ENCODE measurements around the gene WDR93. TPM values are rescaled to one million over a fixed set of nuclear protein-coding genes. Genes with fewer than 3 reads are reported as not detected.
A peak's percentile ranks its signal among the peaks of the same experiment; 100 is the strongest.

The WDR93 gene
- total and polyA plus RNA-seq, 2 donors from 2014 or later: 1.2 to 2.5 TPM

GRCh38 chr15:89790661-89791060, 100.0 kb downstream of the WDR93 start:
- H3K9me3 ChIP-seq (ENCODE audit: control insufficient read depth in 2 of 3, insufficient read depth in 1 of 3, low read length in 3 of 3): no peaks in the 10 kb centered on the region
- no peak overlapping the region for H3K27ac ChIP-seq (ENCODE audit: low read depth in 2 of 2, low read length in 2 of 2)
- peaks cover 0 to 27% (median 2%) of the 10 kb centered on the region in 3 donors for H3K36me3 ChIP-seq (ENCODE audit: control insufficient read depth in 2 of 3, insufficient read depth in 3 of 3, low read length in 3 of 3)
- no peaks in the 10 kb centered on the region for H3K27me3 ChIP-seq (ENCODE audit: control insufficient read depth, insufficient read depth, low read length)
- H3K4me1 ChIP-seq (ENCODE audit: control insufficient read depth in 2 of 3, insufficient read depth in 2 of 3, low read depth in 1 of 3, low read length in 3 of 3): peaks cover 0 to 4% (median 3%) of the 10 kb centered on the region in 3 donors
- FAIRE-seq (no peak), DNase-seq (peak in 2 of 5 donors; percentile 34 to 57)
- TF ChIP-seq CTCF (IDR thresholded peaks at IDR 0.05; ENCODE audit: borderline replicate concordance, extremely low read depth, insufficient read depth): no peak
- intact Hi-C loops (cut with DNase I): no loop called here
- H3K4me3 ChIP-seq (ENCODE audit: low read length in 3 of 3): no peak overlapping the region
- no peak overlapping the region for H3K9ac ChIP-seq (ENCODE audit: low read length in 3 of 3)

- intact Hi-C loops (cut with DNase I): no loop called here
- Histone ChIP-seq H3K9me3 (ENCODE audit: control insufficient read depth in 2 of 3, insufficient read depth in 1 of 3, low read length in 3 of 3) (no peaks in the 10 kb centered on the region), H3K4me1 (ENCODE audit: control insufficient read depth in 2 of 3, insufficient read depth in 2 of 3, low read depth in 1 of 3, low read length in 3 of 3) (peaks cover 0 to 4% (median 3%) of the 10 kb centered on the region in 3 donors), H3K27me3 (ENCODE audit: control insufficient read depth, insufficient read depth, low read length) (no peaks in the 10 kb centered on the region), H3K36me3 (ENCODE audit: control insufficient read depth in 2 of 3, insufficient read depth in 3 of 3, low read length in 3 of 3) (peaks cover 0 to 30% (median 2%) of the 10 kb centered on the region in 3 donors), H3K9ac (ENCODE audit: low read length in 3 of 3) (no peak overlapping the region), H3K27ac (ENCODE audit: low read depth in 2 of 2, low read length in 2 of 2) (no peak overlapping the region), H3K4me3 (ENCODE audit: low read length in 3 of 3) (no peak overlapping the region)
- TF ChIP-seq CTCF (IDR thresholded peaks at IDR 0.05; ENCODE audit: borderline replicate concordance, extremely low read depth, insufficient read depth): no peak
- DNase-seq: peak in 1 of 5 donors; percentile 58
- FAIRE-seq: no peak
Measured at GRCh38 chr15:89792106-89792805, 101.6 kb downstream of the WDR93 start.

Other genes with a start within 250 kb of the WDR93 start
- 1.5 TPM for gene RHCG, start 194.2 kb upstream of the WDR93 start, total RNA-seq
- 373 TPM for gene RHCG, start 194.2 kb upstream of the WDR93 start, polyA plus RNA-seq (ENCODE audit: insufficient read depth, low read depth, low replicate concordance)
- 0.25 TPM for gene TICRR, start 115.3 kb upstream of the WDR93 start, total RNA-seq
- not detected for gene TICRR, start 115.3 kb upstream of the WDR93 start, polyA plus RNA-seq (ENCODE audit: insufficient read depth, low read depth, low replicate concordance)
- gene KIF7, start 35.3 kb upstream of the WDR93 start, total RNA-seq: 4.2 TPM
- 1.4 TPM for gene KIF7, start 35.3 kb upstream of the WDR93 start, polyA plus RNA-seq (ENCODE audit: insufficient read depth, low read depth, low replicate concordance)
- gene PLIN1, start 11.4 kb upstream of the WDR93 start, total RNA-seq: 2.1 TPM
- 0.86 TPM for gene PLIN1, start 11.4 kb upstream of the WDR93 start, polyA plus RNA-seq (ENCODE audit: insufficient read depth, low read depth, low replicate concordance)
- 7.7 TPM for gene PEX11A, start 57 bp upstream of the WDR93 start, total RNA-seq
- 13.7 TPM for gene PEX11A, start 57 bp upstream of the WDR93 start, polyA plus RNA-seq (ENCODE audit: insufficient read depth, low read depth, low replicate concordance)
- 2.1 TPM for gene MESP1, start 60.4 kb downstream of the WDR93 start, total RNA-seq
- 6.0 TPM for gene MESP1, start 60.4 kb downstream of the WDR93 start, polyA plus RNA-seq (ENCODE audit: insufficient read depth, low read depth, low replicate concordance)
- 0.47 TPM for gene MESP2, start 85.5 kb downstream of the WDR93 start, total RNA-seq
- gene MESP2, start 85.5 kb downstream of the WDR93 start, polyA plus RNA-seq (ENCODE audit: insufficient read depth, low read depth, low replicate concordance): 0.24 TPM
- gene ANPEP, start 124.0 kb downstream of the WDR93 start, total RNA-seq: 221 TPM
- gene ANPEP, start 124.0 kb downstream of the WDR93 start, polyA plus RNA-seq (ENCODE audit: insufficient read depth, low read depth, low replicate concordance): 242 TPM
- 42.9 TPM for gene AP3S2, start 203.2 kb downstream of the WDR93 start, total RNA-seq
- 17.5 TPM for gene AP3S2, start 203.2 kb downstream of the WDR93 start, polyA plus RNA-seq (ENCODE audit: insufficient read depth, low read depth, low replicate concordance)
- 28.2 TPM for gene ARPIN, start 222.1 kb downstream of the WDR93 start, total RNA-seq
- gene ARPIN, start 222.1 kb downstream of the WDR93 start, polyA plus RNA-seq (ENCODE audit: insufficient read depth, low read depth, low replicate concordance): 11.7 TPM